Mucosa of gallbladder (tissue), 1 donor: Measurements from ENCODE around the gene SLC25A17. TPM values are rescaled to one million over a fixed set of nuclear protein-coding genes. Genes with fewer than 3 reads are reported as not detected.

Experiments used
- DNase-seq: peaks from one replicate; pipeline ENCODE4 v3.0.0-alpha.2; 2020; ENCODE audit warnings: low spot score
- total RNA-seq: library from RNA; stranded (reverse); gene quantifications from one replicate; pipeline ENCODE4 v1.2.1, GENCODE V29; 2021
- donor health status: DM: no; HTN: no; CAD: no.

The SLC25A17 gene
- total RNA-seq, 1 donor from 2014 or later = 12.5 TPM

- no peak for DNase-seq
Observed at GRCh38 chr22:40758390-40758789, 60.8 kb downstream of the SLC25A17 start.

- no peak for DNase-seq
Observed at GRCh38 chr22:40757071-40757470, 62.1 kb downstream of the SLC25A17 start.

- DNase-seq = no peak
Observed at GRCh38 chr22:40753114-40753513, 66.0 kb downstream of the SLC25A17 start.

- no peak for DNase-seq
Observed at GRCh38 chr22:40751250-40751649, 67.9 kb downstream of the SLC25A17 start.

- DNase-seq = no peak
Observed at GRCh38 chr22:40749829-40750228, 69.3 kb downstream of the SLC25A17 start.

- DNase-seq = no peak
Observed at GRCh38 chr22:40748388-40749355, 70.5 kb downstream of the SLC25A17 start.

- DNase-seq = no peak
Observed at GRCh38 chr22:40747361-40747760, 71.8 kb downstream of the SLC25A17 start.

- DNase-seq = no peak
Observed at GRCh38 chr22:40746428-40747220, 72.5 kb downstream of the SLC25A17 start.

GRCh38 chr22:40743768-40744167, 75.4 kb downstream of the SLC25A17 start:
- no peak for DNase-seq

- DNase-seq = no peak
Observed at GRCh38 chr22:40741116-40741515, 78.0 kb downstream of the SLC25A17 start.

- DNase-seq = no peak
Observed at GRCh38 chr22:40739721-40740120, 79.4 kb downstream of the SLC25A17 start.

- DNase-seq = no peak
Observed at GRCh38 chr22:40733919-40734318, 85.2 kb downstream of the SLC25A17 start.

- no peak for DNase-seq
Observed at GRCh38 chr22:40732999-40733292, 86.2 kb downstream of the SLC25A17 start.

- no peak for DNase-seq
Observed at GRCh38 chr22:40729284-40729683, 89.9 kb downstream of the SLC25A17 start.

GRCh38 chr22:40728731-40729189, 90.4 kb downstream of the SLC25A17 start:
- DNase-seq = no peak

- DNase-seq = no peak
Observed at GRCh38 chr22:40727964-40728615, 91.1 kb downstream of the SLC25A17 start.

GRCh38 chr22:40727070-40727963, 91.8 kb downstream of the SLC25A17 start:
- no peak for DNase-seq

- DNase-seq = no peak
Observed at GRCh38 chr22:40726514-40726913, 92.6 kb downstream of the SLC25A17 start.

GRCh38 chr22:40723396-40723933, 95.7 kb downstream of the SLC25A17 start:
- DNase-seq = no peak

GRCh38 chr22:40721266-40721665, 97.9 kb downstream of the SLC25A17 start:
- DNase-seq = no peak
